GM12878 (cell line): ENCODE measurements around the gene TRIM42. TPM values are rescaled to one million over a fixed set of nuclear protein-coding genes. Genes with fewer than 3 reads are reported as not detected.

Source experiments
- ATAC-seq: fragments of 200-7000 bp; cut with Tn5 transposase; 3 replicates; pipeline ENCODE4 v1.9.1; 2020; ENCODE audit warnings: mild to moderate bottlenecking, moderate library complexity
- BruUV-seq: library from RNA; stranded (reverse); fragments of 400-500 nt; replicated peaks from 2 replicates; lab custom pipeline; 2021; lab: Mats Ljungman, UMichigan
- CTCF ChIA-PET: fragments of 300-600 bp; sonication (Branson Sonifier 250); formaldehyde crosslinking; extraction: SDS; loops from one replicate; lab custom pipeline; 2021; ENCODE audit warnings: inconsistent platforms; lab: Yijun Ruan, JAX
- POLR2A ChIA-PET: fragments of 350-600 bp; formaldehyde crosslinking; extraction: SDS; loops from one replicate; lab custom pipeline; 2021; ENCODE audit warnings: inconsistent platforms; lab: Charles Lee
- RAD21 ChIA-PET: fragments of 300-600 bp; sonication (Branson Sonifier 250); formaldehyde crosslinking; loops from one replicate; lab custom pipeline; 2023; ENCODE audit warnings: antibody characterized with exemption; ENCODE audit not compliant: unreplicated experiment; lab: Charles Lee
- SMC1A ChIA-PET: fragments of 300-600 bp; sonication (Branson Sonifier 250); formaldehyde crosslinking; loops from one replicate; lab custom pipeline; 2023; ENCODE audit not compliant: unreplicated experiment, uncharacterized antibody; lab: Charles Lee
- DNase-seq: peaks from one replicate; pipeline ENCODE4 v3.0.0-alpha.2; 2011; ENCODE audit warnings: low read depth, low spot score
- FAIRE-seq: peaks from 3 replicates; lab custom pipeline; 2011; peaks lifted over from hg19 to GRCh38; lab: Jason Lieb, UNC
- H2AFZ ChIP-seq: 2 replicates; pipeline ENCODE4 v1.6.0; 2011; ENCODE audit warnings: low read depth, low read length, control low read depth; ENCODE audit not compliant: control insufficient read depth
- H3K27ac ChIP-seq: 2 replicates; pipeline ENCODE4 v1.5.1; 2011; ENCODE audit warnings: control low read depth; ENCODE audit not compliant: control insufficient read depth, insufficient read depth
- H3K27me3 ChIP-seq, 2 experiments: replicated peaks in 1 of 2; 2 replicates each; pipeline versions ENCODE4 v1.6.0 to v1.6.1; 2011; ENCODE audit warnings: low read length in 1 of 2; ENCODE audit not compliant: control insufficient read depth in 2 of 2, insufficient read depth in 2 of 2
- H3K36me3 ChIP-seq, 2 experiments: 2 replicates each; pipeline ENCODE4 v1.5.1; 2011; ENCODE audit warnings: low read length in 1 of 2; ENCODE audit not compliant: control insufficient read depth in 2 of 2, insufficient read depth in 2 of 2
- H3K4me1 ChIP-seq: 2 replicates; pipeline ENCODE4 v1.6.1; 2011; ENCODE audit warnings: mild to moderate bottlenecking, low read length, moderate library complexity, mixed read lengths; ENCODE audit not compliant: control insufficient read depth, insufficient read depth
- H3K4me2 ChIP-seq: 2 replicates; pipeline ENCODE4 v1.6.0; 2011; ENCODE audit warnings: control low read depth; ENCODE audit not compliant: control insufficient read depth, insufficient read depth
- H3K4me3 ChIP-seq: fragments of 200-600 bp; sonication (generic); 2 replicates; pipeline ENCODE4 v1.5.1; 2016
- H3K79me2 ChIP-seq: 2 replicates; pipeline ENCODE4 v1.6.0; 2011; ENCODE audit warnings: low read length; ENCODE audit not compliant: control insufficient read depth, insufficient read depth
- H3K9ac ChIP-seq: 2 replicates; pipeline ENCODE4 v1.8.0; 2011; ENCODE audit warnings: low read length, control low read depth, mixed read lengths; ENCODE audit not compliant: control insufficient read depth, insufficient read depth
- H3K9me3 ChIP-seq: replicated peaks from 3 replicates; pipeline ENCODE4 v1.5.1; 2011; ENCODE audit warnings: mild to moderate bottlenecking, low read length; ENCODE audit not compliant: control insufficient read depth, insufficient read depth
- H4K20me1 ChIP-seq: 2 replicates; pipeline ENCODE4 v1.6.0; 2011; ENCODE audit not compliant: control insufficient read depth, insufficient read depth
- ASH2L ChIP-seq: fragments of 300-600, 200-600 bp; sonication (generic); IDR thresholded peaks from 2 replicates; pipeline ENCODE4 v1.6.1; 2017; ENCODE audit warnings: low read depth, mild to moderate bottlenecking, borderline replicate concordance
- CBX3 ChIP-seq: fragments of 200-600 bp; sonication (generic); IDR thresholded peaks from 2 replicates; pipeline ENCODE4 v1.6.1; 2016; ENCODE audit warnings: low read depth, borderline replicate concordance
- ETV6 ChIP-seq, 2 experiments: fragments of 450-650 bp in 1 of 2; IDR thresholded peaks in 1 of 2; conservative IDR thresholded peaks in 1 of 2; 2 replicates each; pipeline ENCODE4 v1.6.1; 2014; ENCODE audit warnings: antibody characterized with exemption in 1 of 2, borderline replicate concordance in 1 of 2, low read depth in 1 of 2, mild to moderate bottlenecking in 1 of 2, moderate library complexity in 1 of 2
- IKZF2 ChIP-seq, 2 experiments: fragments of 450-650 bp; IDR thresholded peaks; 2 replicates each; pipeline ENCODE4 v1.6.1; 2017; ENCODE audit warnings: mild to moderate bottlenecking in 2 of 2, moderate library complexity in 2 of 2
- MTA3 ChIP-seq: IDR thresholded peaks from 2 replicates; pipeline ENCODE4 v1.6.1; 2012; ENCODE audit warnings: low read length, inconsistent platforms, borderline replicate concordance
- MYC ChIP-seq: IDR thresholded peaks from 2 replicates; pipeline ENCODE4 v1.6.1; 2011; ENCODE audit warnings: mild to moderate bottlenecking, low read length, moderate library complexity, inconsistent platforms; ENCODE audit not compliant: insufficient read depth, insufficient replicate concordance, insufficient read length, severe bottlenecking
- NR2C2 ChIP-seq: IDR thresholded peaks from 2 replicates; pipeline ENCODE4 v1.6.1; 2011; ENCODE audit warnings: borderline replicate concordance, low read depth; ENCODE audit not compliant: control insufficient read depth, insufficient read length
- TAF1 ChIP-seq: IDR thresholded peaks from 2 replicates; pipeline ENCODE4 v1.6.1; 2011; ENCODE audit warnings: mild to moderate bottlenecking, low read depth, low read length, borderline replicate concordance
- TCF7 ChIP-seq: IDR thresholded peaks from 2 replicates; pipeline ENCODE4 v1.6.1; 2014; ENCODE audit warnings: antibody characterized with exemption, borderline replicate concordance
- YBX1 ChIP-seq: fragments of 450-650 bp; IDR thresholded peaks from 2 replicates; pipeline ENCODE4 v1.6.1; 2016; ENCODE audit warnings: antibody characterized with exemption
- WGBS: methylation state at CpG from one replicate; pipeline ENCODE4 v1.1.6; 2016; ENCODE audit warnings: low lambda C conversion rate; ENCODE audit not compliant: insufficient replicate concordance, insufficient coverage; ENCODE audit errors: missing lambda C conversion rate; 5-methylcytosine and 5-hydroxymethylcytosine counted together
- in situ Hi-C: fragments of 300-500 bp; cut with MboI; formaldehyde crosslinking; loops from 9 replicates; pipeline ENCODE4 v1.14.3; 2018; ENCODE audit warnings: mixed read lengths
- intact Hi-C: fragments of 100-400 bp; cut with micrococcal nuclease; formaldehyde crosslinking; loops from one replicate; pipeline ENCODE4 v1.14.2; 2022; ENCODE audit not compliant: unreplicated experiment
- polyA plus RNA-seq, 11 experiments: library from polyadenylated mRNA; depleted of rRNA in 4 of 11; unstranded in 6 of 11; stranded (reverse) in 5 of 11; fragments of >200 nt; fragmentation: Nextera tagmentation in 4 of 11; fragmentation: Illumina TruSeq in 1 of 11; extraction: Ambion mirVana in 4 of 11; extraction: Trizol in 1 of 11; gene quantifications; 1 replicate in 1 of 11; 2 replicates in 10 of 11; pipeline versions ENCODE4 v1.2.1 to v1.2.3, GENCODE V29; 2011 to 2016; ENCODE audit warnings: inconsistent platforms in 2 of 11, missing spikeins in 2 of 11, low read depth in 1 of 11
- total RNA-seq, 4 experiments: library from RNA; depleted of rRNA in 3 of 4; stranded (reverse); fragments of >200 nt in 3 of 4; fragmentation: Illumina TruSeq in 1 of 4; extraction: Trizol in 1 of 4; gene quantifications; 2 replicates each; pipeline versions ENCODE4 v1.2.1 to v1.2.3, GENCODE V29; 2013 to 2021
- TF ChIP-seq, protein P1 (sequence below): IDR thresholded peaks from 2 replicates; pipeline ENCODE4 v1.6.1; 2011; ENCODE audit warnings: low read depth, low read length, improper control_type of control experiment, borderline replicate concordance

The TRIM42 gene
- total and polyA plus RNA-seq, 10 of the 15 experiments (the other 5 are each of a cell fraction or from before 2014, with no cell fraction given) = 0.03 TPM; not detected in 9

GRCh38 chr3:140682586-140682985 lies 4.7 kb downstream of the TRIM42 start:
- H3K9me3 ChIP-seq = no peaks in the 10 kb centered on the region
- SMC1A ChIA-PET = no interaction called here
- TF ChIP-seq MTA3 (no peak), CBX3 (no peak), MYC (no peak), ETV6 (conservative IDR thresholded peaks at IDR 0.05 in 1 of 2, IDR thresholded peaks at IDR 0.05 in 1 of 2; ENCODE audit: borderline replicate concordance in 1 of 2, low read depth in 1 of 2) (no peak), ASH2L (no peak), IKZF2 (IDR thresholded peaks at IDR 0.05) (no peak), YBX1 (no peak), TAF1 (no peak), TCF7 (no peak), NR2C2 (no peak)
- TF ChIP-seq, protein P1, sequence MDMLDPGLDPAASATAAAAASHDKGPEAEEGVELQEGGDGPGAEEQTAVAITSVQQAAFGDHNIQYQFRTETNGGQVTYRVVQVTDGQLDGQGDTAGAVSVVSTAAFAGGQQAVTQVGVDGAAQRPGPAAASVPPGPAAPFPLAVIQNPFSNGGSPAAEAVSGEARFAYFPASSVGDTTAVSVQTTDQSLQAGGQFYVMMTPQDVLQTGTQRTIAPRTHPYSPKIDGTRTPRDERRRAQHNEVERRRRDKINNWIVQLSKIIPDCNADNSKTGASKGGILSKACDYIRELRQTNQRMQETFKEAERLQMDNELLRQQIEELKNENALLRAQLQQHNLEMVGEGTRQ = no peak
- RAD21 ChIA-PET = no interaction called here
- 0 out of 4 replicates have a peak, but pooled peaks cover 0 to 2% of the 10 kb centered on the region in 2 experiments for H3K27me3 ChIP-seq
- no peaks in the 10 kb centered on the region for H3K79me2 ChIP-seq
- in situ Hi-C loops = no loop called here
- no peak overlapping the region for H3K9ac ChIP-seq
- H3K4me1 ChIP-seq = no peaks in the 10 kb centered on the region
- no peak for FAIRE-seq
- no peak overlapping the region for H3K27ac ChIP-seq
- H3K36me3 ChIP-seq = no peaks in the 10 kb centered on the region
- no peak overlapping the region for H3K4me3 ChIP-seq
- no TSS peak for BruUV-seq
- intact Hi-C loops = no loop called here
- POLR2A ChIA-PET = no interaction called here
- CTCF ChIA-PET = no interaction called here
- H4K20me1 ChIP-seq = no peaks in the 10 kb centered on the region
- WGBS = 58% methylated on average over 22 of the region's 27 CpGs
- no peak for ATAC-seq
- H3K4me2 ChIP-seq = no peak overlapping the region
- no peak for DNase-seq
- H2AFZ ChIP-seq = no peak overlapping the region
